HT-29 (cell line): ENCODE measurements around the gene POLR1A. TPM values are rescaled to one million over a fixed set of nuclear protein-coding genes. Genes with fewer than 3 reads are reported as not detected.

ENCODE experiments used
- DNase-seq: peaks from one replicate; pipeline ENCODE4 v3.0.0-alpha.2; 2015; ENCODE audit warnings: low spot score
- small RNA-seq: library from RNA; depleted of rRNA; stranded (forward); fragments of <200 nt; gene quantifications from one replicate; pipeline ENCODE3, GENCODE V24; 2014
- total RNA-seq: library from RNA; depleted of rRNA; stranded (reverse); fragments of >200 nt; shearing (Covaris generic); gene quantifications from 2 replicates; pipeline ENCODE4 v1.2.3, GENCODE V29; 2014; rRNA removed

The POLR1A gene
- total RNA-seq, 1 experiment from 2014 or later, result 23.8 TPM

- DNase-seq, result no peak
Measured at GRCh38 chr2:85981579-85982247, 124.0 kb downstream of the POLR1A start.

GRCh38 chr2:85978883-85979780 is 126.6 kb downstream of the POLR1A start:
- no peak for DNase-seq

GRCh38 chr2:85976106-85976920 is 129.4 kb downstream of the POLR1A start:
- DNase-seq, result no peak

- DNase-seq, result no peak
Measured at GRCh38 chr2:85975581-85975980, 130.1 kb downstream of the POLR1A start.

GRCh38 chr2:85974390-85974789 is 131.3 kb downstream of the POLR1A start:
- DNase-seq, result no peak

- DNase-seq, result no peak
Measured at GRCh38 chr2:85972355-85972754, 133.3 kb downstream of the POLR1A start.

- no peak for DNase-seq
Measured at GRCh38 chr2:85971366-85971765, 134.3 kb downstream of the POLR1A start.

Small RNA genes lying within 50 kb of the gene (small RNA-seq; reads per million reads assigned to genes)
- 131 reads per million, percentile 97 among the genes with 10 or more reads in this experiment for gene SNORD94

Other genes starting within 250 kb of the POLR1A start
- 0.99 and 2.4 TPM in 2 replicates for gene ST3GAL5, start 216.9 kb downstream of the POLR1A start, total RNA-seq
- 50.0 and 72.1 TPM in 2 replicates for gene PTCD3, start 349 bp upstream of the POLR1A start, total RNA-seq
- gene IMMT, start 89.6 kb upstream of the POLR1A start, total RNA-seq, result 44.3 and 52.1 TPM in 2 replicates
- 13.4 and 14.7 TPM in 2 replicates for gene MRPL35, start 93.6 kb upstream of the POLR1A start, total RNA-seq
- 0.13 TPM in 1 of 2 replicates, not detected in the other for gene REEP1, start 231.7 kb upstream of the POLR1A start, total RNA-seq